Right lobe of liver (tissue), 4 donors: ENCODE data around the gene DQX1.

ENCODE experiments used
- POLR2A ChIP-seq: fragments of 450-650 bp; IDR thresholded peaks from one replicate; pipeline ENCODE4 v1.6.1; 2017; ENCODE audit warnings: antibody characterized with exemption, mild to moderate bottlenecking
- TF ChIP-seq, protein P1 (sequence below), 4 donors: fragments of 200-600 bp in 3 of 4; fragments of 450-650 bp in 1 of 4; IDR thresholded peaks; one replicate each; pipeline versions ENCODE4 v1.5.1 to v1.8.0; 2016 to 2022; ENCODE audit warnings: antibody characterized with exemption in 4 of 4, mild to moderate bottlenecking in 2 of 4
- donor health status: DM: no; HTN: no; CAD: no.
- donor health status: DM: no; HTN: no; CAD: no.
- donor health status: DM: no; HTN: yes; CAD: no.

DNA sequence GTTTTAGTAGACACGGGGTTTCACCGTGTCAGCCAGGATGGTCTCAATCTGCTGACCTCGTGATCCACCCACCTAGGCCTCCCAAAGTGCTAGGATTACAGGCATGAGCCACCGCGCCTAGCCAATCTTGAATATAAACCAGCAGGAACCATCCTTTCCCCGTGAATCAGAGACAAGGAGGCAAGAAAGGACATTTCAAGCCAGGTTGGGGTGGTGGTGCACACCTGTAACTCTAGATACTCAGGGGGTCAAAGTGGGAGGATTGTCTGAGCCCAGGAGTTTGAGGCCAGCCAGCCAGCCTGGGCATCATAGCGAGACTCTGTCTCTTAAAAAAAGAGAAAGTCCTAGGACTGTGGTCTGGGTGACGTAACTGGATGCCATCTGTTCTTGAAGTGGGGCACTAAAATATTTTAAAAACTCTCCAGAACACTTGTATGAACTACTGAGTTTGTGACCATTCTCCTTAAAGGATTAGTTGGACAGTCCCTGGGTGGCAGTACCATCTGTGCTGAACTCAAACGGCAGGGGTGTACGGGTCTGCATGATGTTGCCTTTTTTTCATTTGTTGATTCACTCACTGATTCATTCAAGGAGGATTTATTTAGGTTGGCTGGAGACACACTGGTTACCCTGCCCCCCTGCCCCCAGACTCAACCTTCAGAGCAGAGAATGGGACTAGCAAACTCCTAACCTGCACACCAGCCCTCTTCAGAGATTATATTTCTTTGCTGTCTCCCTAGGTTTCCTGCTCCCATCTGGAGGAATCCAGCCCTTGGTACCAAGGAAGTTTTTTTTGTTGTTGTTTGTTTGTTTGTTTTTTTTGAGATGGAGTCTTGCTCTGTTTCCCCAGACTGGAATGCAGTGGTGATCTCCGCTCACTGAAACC lies 14.7 kb downstream of the DQX1 start:
- TF ChIP-seq, protein P1, sequence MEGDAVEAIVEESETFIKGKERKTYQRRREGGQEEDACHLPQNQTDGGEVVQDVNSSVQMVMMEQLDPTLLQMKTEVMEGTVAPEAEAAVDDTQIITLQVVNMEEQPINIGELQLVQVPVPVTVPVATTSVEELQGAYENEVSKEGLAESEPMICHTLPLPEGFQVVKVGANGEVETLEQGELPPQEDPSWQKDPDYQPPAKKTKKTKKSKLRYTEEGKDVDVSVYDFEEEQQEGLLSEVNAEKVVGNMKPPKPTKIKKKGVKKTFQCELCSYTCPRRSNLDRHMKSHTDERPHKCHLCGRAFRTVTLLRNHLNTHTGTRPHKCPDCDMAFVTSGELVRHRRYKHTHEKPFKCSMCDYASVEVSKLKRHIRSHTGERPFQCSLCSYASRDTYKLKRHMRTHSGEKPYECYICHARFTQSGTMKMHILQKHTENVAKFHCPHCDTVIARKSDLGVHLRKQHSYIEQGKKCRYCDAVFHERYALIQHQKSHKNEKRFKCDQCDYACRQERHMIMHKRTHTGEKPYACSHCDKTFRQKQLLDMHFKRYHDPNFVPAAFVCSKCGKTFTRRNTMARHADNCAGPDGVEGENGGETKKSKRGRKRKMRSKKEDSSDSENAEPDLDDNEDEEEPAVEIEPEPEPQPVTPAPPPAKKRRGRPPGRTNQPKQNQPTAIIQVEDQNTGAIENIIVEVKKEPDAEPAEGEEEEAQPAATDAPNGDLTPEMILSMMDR (IDR thresholded peaks at IDR 0.05) = no peak
- no peak for TF ChIP-seq POLR2A
